HT-29 (cell line): ENCODE data around the gene TTLL12. TPM values are rescaled to one million over a fixed set of nuclear protein-coding genes. Genes with fewer than 3 reads are reported as not detected.

Experiments used
- DNase-seq: peaks from one replicate; pipeline ENCODE4 v3.0.0-alpha.2; 2015; ENCODE audit warnings: low spot score
- total RNA-seq: library from RNA; depleted of rRNA; stranded (reverse); fragments of >200 nt; shearing (Covaris generic); gene quantifications from 2 replicates; pipeline ENCODE4 v1.2.3, GENCODE V29; 2014

The TTLL12 gene
- total RNA-seq, 1 experiment from 2014 or later = 110 TPM

GRCh38 chr22:43200031-43200430 lies 13.1 kb upstream of the TTLL12 start:
- no peak for DNase-seq

- no peak for DNase-seq
These were observed 12.6 kb upstream of the TTLL12 start for GRCh38 chr22:43199541-43199940.

GRCh38 chr22:43198936-43199335 lies 12.0 kb upstream of the TTLL12 start:
- DNase-seq = no peak

- no peak for DNase-seq
These were observed 11.2 kb upstream of the TTLL12 start for GRCh38 chr22:43198126-43198525.

- DNase-seq = no peak
These were observed 10.5 kb upstream of the TTLL12 start for GRCh38 chr22:43197271-43197941.

GRCh38 chr22:43191831-43192230 lies 4.9 kb upstream of the TTLL12 start:
- no peak for DNase-seq

- DNase-seq = no peak
These were observed 2.1 kb upstream of the TTLL12 start for GRCh38 chr22:43188829-43189545.

- peak; percentile 92 for DNase-seq
These were observed 501 bp upstream of the TTLL12 start for GRCh38 chr22:43187171-43188099.

GRCh38 chr22:43185860-43186261 lies 1.1 kb downstream of the TTLL12 start:
- DNase-seq = peak; percentile 61

- DNase-seq = no peak
These were observed 3.2 kb downstream of the TTLL12 start for GRCh38 chr22:43183496-43184277.

GRCh38 chr22:43182726-43183125 lies 4.2 kb downstream of the TTLL12 start:
- DNase-seq = no peak

GRCh38 chr22:43182118-43182517 lies 4.8 kb downstream of the TTLL12 start:
- DNase-seq = no peak

GRCh38 chr22:43181321-43182076 lies 5.4 kb downstream of the TTLL12 start:
- DNase-seq = no peak

GRCh38 chr22:43180670-43181069 lies 6.3 kb downstream of the TTLL12 start:
- DNase-seq = no peak

- no peak for DNase-seq
These were observed 7.1 kb downstream of the TTLL12 start for GRCh38 chr22:43179911-43180195.

- no peak for DNase-seq
These were observed 7.6 kb downstream of the TTLL12 start for GRCh38 chr22:43179146-43179910.

GRCh38 chr22:43177479-43177878 lies 9.5 kb downstream of the TTLL12 start:
- DNase-seq = no peak

- no peak for DNase-seq
These were observed 10.8 kb downstream of the TTLL12 start for GRCh38 chr22:43176090-43176489.

GRCh38 chr22:43174941-43175531 lies 11.9 kb downstream of the TTLL12 start:
- DNase-seq = no peak
